PC-3 (cell line): ENCODE data around the gene DOCK1.

Source experiments
- EZH2 ChIP-seq: fragments of 300-600 bp; sonication (generic); IDR thresholded peaks from one replicate; pipeline ENCODE4 v1.6.1; 2017; ENCODE audit warnings: antibody characterized with exemption, mild to moderate bottlenecking, low read length; ENCODE audit not compliant: unreplicated experiment
- EZH2phosphoT487 ChIP-seq: fragments of 300-600 bp; sonication (generic); IDR thresholded peaks from 2 replicates; pipeline ENCODE4 v1.6.1; 2018; ENCODE audit warnings: mild to moderate bottlenecking, antibody characterized with exemption, low read length, borderline replicate concordance
- TF ChIP-seq, protein P1 (sequence below): fragments of 300-600 bp; sonication (generic); conservative IDR thresholded peaks from 2 replicates; pipeline ENCODE4 v1.5.1; 2017; ENCODE audit warnings: antibody characterized with exemption, low read depth, mild to moderate bottlenecking, low read length

DNA sequence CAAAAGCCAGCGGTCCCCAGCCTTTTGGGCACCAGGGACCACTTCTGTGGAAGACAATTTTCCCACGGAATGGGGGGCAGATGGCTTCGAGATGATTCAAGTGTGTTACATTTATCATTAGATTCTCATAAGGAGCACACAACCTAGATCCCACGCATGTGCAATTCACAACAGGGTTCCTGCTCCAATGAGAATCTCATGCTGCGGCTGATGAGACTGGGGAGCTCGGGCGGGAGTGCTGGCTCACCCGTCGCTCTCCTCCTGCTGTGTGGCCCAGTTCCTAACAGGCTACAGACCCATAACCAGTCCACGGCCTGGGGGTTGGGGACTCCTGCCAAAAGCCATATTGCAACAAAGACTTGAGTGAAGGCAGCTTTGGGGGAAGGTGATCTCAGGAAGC is 26.6 kb upstream of the DOCK1 start:
- TF ChIP-seq, protein P1, sequence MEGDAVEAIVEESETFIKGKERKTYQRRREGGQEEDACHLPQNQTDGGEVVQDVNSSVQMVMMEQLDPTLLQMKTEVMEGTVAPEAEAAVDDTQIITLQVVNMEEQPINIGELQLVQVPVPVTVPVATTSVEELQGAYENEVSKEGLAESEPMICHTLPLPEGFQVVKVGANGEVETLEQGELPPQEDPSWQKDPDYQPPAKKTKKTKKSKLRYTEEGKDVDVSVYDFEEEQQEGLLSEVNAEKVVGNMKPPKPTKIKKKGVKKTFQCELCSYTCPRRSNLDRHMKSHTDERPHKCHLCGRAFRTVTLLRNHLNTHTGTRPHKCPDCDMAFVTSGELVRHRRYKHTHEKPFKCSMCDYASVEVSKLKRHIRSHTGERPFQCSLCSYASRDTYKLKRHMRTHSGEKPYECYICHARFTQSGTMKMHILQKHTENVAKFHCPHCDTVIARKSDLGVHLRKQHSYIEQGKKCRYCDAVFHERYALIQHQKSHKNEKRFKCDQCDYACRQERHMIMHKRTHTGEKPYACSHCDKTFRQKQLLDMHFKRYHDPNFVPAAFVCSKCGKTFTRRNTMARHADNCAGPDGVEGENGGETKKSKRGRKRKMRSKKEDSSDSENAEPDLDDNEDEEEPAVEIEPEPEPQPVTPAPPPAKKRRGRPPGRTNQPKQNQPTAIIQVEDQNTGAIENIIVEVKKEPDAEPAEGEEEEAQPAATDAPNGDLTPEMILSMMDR: no peak
- TF ChIP-seq EZH2 (no peak), EZH2phosphoT487 (no peak)
